HL-60/S4 treated with retinoic acid at 250 ng/mL for 4 days and 3 days (cell line): ENCODE data around the gene C13orf46.

ENCODE experiments used
- in situ Hi-C: fragments of 300-500 bp; cut with MboI; formaldehyde crosslinking; loops from 2 replicates; pipeline ENCODE4 v1.7.0; 2022; ENCODE audit warnings: low sequenced_read_pairs

The C13orf46 gene

DNA sequence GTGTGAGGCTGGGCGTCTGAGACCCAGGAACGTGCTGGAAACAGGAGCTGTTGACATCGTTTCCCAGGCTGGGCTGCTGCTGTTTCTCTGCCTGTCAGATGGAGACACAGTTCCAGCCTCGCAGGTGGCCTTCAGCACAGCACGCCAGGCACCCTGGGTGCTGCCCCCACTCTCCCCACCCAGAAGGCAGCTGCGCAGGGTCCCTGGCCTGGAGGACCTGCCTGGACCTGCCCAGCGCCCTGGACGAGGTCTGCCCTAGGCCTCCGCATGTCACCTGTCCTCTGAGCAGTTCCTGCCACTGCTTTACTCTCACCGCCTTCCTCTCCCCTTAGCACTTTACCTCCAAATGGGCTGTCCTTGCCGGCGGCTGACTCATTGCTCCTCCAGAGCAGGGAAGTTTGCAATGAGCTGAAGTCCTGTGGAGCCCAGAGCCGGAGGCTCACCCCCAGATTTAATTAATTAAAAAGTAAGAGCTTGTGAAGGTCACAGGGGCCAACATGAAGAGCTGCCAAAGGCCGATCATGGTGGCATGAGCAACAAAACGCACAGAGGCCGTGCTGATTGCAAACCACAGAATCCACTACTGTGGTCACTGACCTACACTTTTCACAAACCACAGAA, 32.2 kb downstream of the C13orf46 start:
- in situ Hi-C loops: no loop called here

GRCh38 chr13:113939944-113940297, 34.0 kb downstream of the C13orf46 start:
- in situ Hi-C loops: no loop called here

DNA sequence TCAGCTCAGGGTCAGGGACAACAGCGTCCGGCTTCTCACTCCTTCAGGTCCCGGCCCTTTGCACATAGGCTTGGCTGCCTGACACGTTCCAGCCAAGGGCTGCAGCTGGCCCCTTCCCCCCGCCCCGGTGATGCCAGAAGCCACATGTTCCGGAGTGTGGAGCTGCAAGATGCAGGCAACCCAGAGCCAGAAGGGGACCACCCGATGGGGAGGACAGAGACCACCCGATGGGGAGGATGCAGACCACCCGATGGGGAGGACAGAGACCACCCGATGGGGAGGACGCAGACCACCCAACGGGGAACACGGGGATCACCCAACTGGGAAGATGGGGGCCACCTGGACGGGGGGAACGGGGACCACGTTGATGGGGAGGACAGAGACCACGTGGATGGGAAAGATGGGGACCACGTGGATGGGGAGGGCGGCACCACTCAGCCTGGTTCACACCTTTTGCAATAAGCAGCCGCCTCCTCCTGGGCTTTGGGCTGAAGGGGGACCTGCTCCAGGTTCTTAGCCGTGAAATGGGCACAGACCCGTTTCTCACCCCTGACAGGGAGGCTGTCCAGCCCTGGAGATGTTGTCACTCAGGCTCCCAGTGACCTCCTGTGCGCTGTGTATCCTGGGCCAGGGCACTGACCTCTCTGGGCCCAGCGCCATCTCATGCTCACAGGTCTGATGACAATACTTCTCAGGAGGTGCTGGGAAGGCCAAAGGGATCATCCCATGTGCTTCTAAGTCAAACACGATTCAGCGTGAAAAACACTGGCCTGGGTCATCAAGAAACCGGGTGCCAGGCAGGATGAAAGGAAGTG, 34.5 kb downstream of the C13orf46 start:
- in situ Hi-C loops: no loop called here

GRCh38 chr13:113938716-113939115, 35.2 kb downstream of the C13orf46 start:
- in situ Hi-C loops: no loop called here

GRCh38 chr13:113938246-113938645, 35.6 kb downstream of the C13orf46 start:
- in situ Hi-C loops: no loop called here

- in situ Hi-C loops: no loop called here
These were observed 36.2 kb downstream of the C13orf46 start for GRCh38 chr13:113937527-113938180.

- in situ Hi-C loops: no loop called here
These were observed 36.8 kb downstream of the C13orf46 start for GRCh38 chr13:113937073-113937472.

DNA sequence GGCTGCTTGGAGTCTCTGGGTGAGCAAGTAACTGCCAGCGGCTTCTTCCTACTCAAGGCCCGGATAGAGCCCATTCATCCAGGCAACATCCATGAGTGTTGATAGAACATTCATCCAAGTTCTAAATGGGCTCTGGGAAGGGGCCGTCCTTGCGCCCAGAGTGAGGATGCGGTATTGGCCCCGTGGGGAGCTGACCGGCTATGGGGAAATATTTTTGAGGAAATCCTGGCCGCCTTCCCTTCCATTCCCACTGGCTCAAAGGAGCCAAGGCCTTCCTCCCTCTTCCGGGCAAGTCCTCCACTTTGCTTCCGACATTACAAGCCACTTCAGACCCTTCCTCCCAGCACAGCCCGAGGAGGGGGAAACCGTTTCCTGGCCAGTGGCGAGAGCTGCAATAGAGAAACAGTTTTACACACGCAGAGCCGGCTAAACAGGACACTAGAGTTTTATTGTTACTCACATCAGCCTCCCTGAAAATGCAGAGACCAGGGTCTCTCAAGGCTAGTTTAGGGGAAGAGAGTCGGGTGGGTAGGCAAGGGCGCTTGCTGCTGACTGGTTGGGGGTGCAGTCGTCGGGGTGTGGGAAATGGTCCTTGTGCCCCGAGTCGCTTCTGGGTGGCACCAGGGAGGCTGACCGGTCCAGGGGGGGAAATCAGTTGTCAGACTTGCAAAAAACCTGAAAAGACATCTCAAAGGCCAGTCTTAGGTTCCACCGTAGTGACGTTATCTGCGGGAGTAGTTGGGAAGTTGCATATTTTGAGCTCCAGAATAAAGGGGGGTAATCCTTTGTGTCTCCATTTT, 37.5 kb downstream of the C13orf46 start:
- in situ Hi-C loops: no loop called here

GRCh38 chr13:113935001-113935844, 38.7 kb downstream of the C13orf46 start:
- in situ Hi-C loops: no loop called here

GRCh38 chr13:113934576-113934975, 39.3 kb downstream of the C13orf46 start:
- in situ Hi-C loops: no loop called here

- in situ Hi-C loops: no loop called here
These were observed 40.0 kb downstream of the C13orf46 start for GRCh38 chr13:113933901-113934300.

- in situ Hi-C loops: no loop called here
These were observed 41.9 kb downstream of the C13orf46 start for GRCh38 chr13:113931841-113932459.

- in situ Hi-C loops: no loop called here
These were observed 42.9 kb downstream of the C13orf46 start for GRCh38 chr13:113930671-113931637.

GRCh38 chr13:113929628-113930615, 44.0 kb downstream of the C13orf46 start:
- in situ Hi-C loops: no loop called here

DNA sequence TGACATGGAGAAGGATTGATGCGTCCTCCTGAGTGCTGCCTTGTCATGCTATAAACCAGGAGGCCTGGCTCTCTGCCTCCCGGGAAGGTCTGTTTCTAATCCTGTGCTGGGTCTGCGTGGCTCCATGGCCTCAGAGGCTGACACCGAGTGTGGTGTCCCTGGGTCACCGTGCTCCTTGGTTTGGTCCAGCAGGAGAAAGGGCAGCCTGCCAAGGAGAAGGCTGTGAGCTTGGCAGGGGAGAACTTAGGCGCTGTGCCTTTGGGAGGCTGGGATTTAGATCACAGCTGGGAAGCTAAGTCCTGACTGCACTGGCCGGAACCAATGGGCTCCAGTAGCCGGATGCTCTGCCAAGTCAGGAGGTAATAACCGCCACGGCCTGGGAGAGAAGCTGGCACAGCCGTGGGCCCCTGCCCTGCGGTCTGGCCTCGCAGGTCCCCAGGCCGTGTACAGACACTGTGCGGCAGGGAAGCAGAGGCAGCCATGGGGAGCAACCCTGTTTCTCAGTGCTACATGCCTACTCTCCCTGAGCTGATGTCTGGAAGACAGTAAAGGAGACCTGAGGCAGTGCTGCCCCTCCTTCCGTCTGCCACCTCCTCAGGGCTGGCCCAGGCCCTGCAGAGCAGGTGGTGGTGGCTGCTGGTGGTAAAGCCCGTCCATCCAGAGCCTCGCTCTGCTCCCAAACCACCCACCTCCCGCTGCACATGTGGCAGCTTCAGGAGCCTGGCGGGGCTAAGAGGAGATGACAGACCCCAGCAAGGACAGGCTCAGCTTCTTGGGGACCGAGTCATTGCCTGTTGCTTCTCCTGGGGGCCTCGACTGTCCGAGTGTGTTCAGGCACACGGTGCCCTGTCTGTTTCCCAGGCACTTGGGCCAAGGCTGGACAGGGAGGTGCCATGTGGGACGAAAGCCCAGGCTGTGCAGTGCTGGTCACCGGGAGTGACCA, 44.9 kb downstream of the C13orf46 start:
- in situ Hi-C loops: no loop called here
